ENCODE results near the gene YWHAH.

DNA sequence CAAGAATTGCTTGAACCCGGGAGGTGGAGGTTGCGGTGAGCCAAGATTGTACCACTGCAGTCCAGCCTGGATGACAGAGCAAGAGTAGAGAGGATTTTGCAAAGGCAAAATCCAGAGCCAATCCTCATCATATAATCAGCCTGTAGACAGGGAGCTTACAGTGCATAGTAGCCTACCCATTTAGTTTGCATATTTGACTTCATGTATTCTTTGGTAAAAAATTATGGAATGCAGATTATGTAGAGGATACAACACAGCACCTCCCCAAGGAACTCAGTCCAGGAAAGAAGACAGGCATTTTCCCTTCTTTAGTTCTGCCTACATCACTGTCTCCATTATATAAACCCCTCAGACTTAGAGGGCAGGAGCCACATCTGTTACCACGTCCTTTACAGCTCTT, 39.7 kb upstream of the YWHAH start:
- TF ChIP-seq CTCF (IDR thresholded peaks at IDR 0.05; ENCODE audit: low read depth, low read length), result no peak
- TF ChIP-seq POLR2A (IDR thresholded peaks at IDR 0.05; ENCODE audit: extremely low read depth, insufficient read length), result no peak
- TF ChIP-seq MAX (IDR thresholded peaks at IDR 0.05; ENCODE audit: low read depth, low read length), result no peak
- TF ChIP-seq MYC (IDR thresholded peaks at IDR 0.05; ENCODE audit: low read depth, low read length), result no peak
